ENCODE results near the gene GHRL.

Gene GHRL

DNA sequence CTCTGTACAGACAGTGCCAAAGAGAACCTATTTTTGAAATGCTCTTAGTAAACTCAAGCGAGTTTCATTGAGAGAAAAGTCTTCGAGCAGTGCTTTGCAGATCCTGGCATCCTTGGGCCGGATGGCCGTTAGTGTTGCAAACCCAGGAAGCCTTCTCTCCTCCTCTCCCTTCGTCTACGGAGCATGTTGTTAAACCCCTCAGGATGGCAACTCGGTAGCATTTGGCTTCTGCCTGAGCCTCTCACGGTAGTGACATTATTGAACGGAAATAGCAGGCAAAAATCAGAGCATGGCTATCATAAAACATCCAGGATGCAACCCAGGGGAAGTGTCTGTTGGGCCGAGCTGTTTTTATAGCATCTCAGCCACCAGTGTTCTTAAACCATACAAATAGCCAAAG lies 34.8 kb upstream of the GHRL start:
- no peak for DNase-seq (ENCODE audit: low read depth)

DNA sequence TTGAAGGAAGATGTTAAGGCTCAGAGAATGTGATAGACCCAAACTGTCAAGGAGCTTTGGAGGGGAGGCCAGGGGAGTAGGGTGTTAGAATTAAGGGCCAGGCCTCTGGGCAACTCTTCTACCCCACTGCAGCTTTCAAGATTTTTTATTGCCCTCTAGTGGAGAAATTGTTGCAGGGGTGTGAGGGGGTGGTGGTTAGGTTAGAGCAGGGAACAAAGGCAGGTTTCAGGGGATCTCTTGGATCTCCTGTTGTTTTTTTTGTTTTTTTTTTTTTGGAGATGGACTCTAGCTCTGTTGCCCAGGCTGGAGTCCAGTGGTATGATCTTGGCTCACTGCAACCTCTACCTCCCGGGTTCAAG lies 29.6 kb upstream of the GHRL start:
- no peak for DNase-seq (ENCODE audit: low read depth)

DNA sequence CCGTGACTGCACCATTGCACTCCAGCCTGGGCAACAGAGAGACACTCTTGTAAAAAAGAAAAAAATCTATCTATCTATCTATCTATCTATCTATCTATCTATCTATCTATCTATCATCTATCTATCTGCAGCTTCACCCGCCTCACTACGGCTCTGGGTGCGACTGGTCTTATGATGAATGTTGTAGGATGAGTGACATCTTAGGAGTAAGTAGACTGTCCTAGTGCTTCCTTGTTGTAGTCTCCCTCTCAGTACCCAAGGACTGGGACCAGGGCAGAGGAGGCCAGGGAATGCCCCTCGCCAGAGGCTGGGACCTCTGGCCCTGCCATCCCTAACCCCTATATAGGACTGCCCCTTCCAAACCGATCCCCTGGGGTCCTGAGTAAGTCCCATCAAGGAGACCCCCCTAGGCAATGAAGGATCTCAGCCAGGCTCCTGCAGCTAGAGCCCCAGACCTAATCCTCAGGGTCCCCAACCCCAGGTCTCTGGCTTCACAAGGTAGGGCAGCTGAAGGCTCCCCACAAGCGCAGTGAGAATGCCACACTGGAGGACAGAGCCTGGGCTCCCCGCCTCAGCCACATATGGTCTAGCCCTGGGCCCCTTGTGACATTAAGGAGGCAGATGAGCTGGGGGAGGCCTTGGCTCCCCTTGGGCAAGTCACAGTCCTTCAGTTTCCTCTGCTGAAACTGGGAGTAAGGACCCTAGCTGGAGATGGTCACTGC lies 29.0 kb upstream of the GHRL start:
- no peak for DNase-seq (ENCODE audit: low read depth)

DNA sequence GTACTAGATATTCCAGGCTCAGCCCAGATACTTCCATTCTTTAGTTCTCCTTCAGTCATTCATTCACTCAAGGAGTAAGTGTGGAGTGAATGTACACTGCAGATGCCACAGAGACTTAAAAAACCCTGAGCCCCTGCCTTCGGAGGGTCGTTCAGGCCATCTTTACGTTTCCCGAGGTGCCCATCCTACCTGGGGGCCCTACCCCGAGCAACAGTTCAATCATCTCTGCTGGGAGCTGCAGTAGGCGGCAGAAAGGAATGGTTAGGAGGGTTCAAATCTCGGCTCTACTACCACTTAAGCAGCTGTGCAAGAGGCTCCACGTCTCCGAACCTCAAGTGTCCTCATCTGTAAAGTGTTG lies 27.6 kb upstream of the GHRL start:
- no peak for DNase-seq (ENCODE audit: low read depth)

DNA sequence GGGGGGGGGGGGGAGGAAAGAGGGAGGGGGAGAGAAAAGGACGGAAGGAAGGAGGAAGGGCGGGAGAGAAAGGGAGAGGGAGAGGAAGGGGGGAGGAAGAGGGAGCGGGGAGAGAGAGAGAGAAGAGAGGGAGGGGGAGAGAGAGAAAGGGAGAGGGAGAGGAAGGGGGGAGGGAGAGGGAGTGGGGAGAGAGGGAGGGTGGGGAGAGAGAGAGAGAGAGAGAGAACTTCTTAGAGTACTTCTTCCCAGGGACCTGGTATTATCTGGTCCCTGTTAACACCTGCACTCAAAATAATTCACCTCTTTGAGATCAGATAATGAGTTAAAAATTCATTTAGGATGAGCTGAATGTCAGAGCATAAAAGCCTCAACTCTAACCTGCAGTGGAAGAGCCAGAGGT lies 27.1 kb upstream of the GHRL start:
- no peak for DNase-seq (ENCODE audit: low read depth)

DNA sequence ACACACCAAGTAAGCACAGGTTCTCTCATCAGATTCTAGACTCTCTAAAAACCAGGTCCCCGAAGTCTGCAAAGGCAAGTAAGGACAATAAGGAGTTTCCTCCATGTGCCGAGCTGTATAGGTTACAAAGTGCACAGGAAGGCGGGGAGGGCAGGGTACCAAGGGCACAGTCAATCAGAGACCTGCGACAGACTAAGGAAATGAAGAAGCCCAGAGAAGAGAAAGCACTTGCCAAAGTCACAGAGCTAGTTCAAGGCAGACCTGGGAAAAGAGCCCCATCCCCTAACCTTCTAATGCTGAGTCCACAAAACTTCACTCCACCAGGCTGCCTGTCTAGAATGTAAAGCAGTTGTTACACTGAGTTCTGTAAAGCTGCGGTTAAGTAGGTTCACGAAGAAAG lies 26.5 kb upstream of the GHRL start:
- DNase-seq (ENCODE audit: low read depth), result no peak

DNA sequence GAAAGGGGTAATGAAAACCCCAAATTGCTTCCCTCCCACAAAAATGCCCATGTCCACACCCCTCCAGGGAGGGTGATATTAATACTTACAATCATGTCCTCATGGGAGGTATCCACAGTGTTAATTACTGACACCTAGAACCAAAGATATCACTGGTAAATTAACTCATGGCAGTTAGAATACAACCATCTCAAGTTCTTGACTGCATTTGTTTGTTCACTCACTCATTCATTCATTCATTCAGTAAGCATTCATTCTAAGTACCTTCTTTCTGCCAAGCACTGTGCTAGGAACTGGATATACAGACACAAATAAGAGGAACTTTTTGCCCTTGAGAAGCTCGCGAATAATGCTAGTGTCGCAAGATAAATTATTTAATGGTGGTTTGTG lies 25.2 kb upstream of the GHRL start:
- no peak for DNase-seq (ENCODE audit: low read depth)

DNA sequence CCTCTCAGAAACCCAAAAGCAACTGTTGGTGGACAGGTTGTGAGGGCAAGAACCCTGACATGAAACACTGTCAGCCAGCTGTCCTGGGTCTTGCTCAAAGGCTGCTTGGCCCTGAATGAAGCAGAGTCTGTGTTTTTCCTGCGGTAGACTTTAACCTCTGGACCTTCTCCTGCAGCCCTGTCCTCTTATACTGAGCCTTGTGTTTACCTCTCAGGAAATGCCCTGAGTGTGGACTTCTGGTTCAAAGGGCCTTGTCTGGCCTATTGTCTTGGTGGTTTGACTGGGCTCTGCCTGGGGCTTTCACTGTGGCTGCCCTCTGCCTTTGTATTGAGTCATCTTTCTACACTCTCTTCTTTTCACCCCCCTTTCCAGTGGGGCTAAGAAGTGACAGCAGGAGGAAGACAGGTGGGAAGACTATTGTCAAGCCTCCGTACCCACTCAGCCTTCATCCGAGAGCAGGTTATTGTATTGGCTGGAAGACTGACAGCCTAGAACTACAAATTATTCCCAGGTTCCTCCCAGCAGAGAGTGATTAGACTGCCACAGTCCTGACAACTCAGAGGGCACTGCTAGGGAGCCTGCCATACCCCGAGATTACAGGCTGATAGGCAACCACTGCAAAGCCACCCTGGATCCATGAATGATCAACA lies 24.7 kb upstream of the GHRL start:
- no peak for DNase-seq (ENCODE audit: low read depth)

DNA sequence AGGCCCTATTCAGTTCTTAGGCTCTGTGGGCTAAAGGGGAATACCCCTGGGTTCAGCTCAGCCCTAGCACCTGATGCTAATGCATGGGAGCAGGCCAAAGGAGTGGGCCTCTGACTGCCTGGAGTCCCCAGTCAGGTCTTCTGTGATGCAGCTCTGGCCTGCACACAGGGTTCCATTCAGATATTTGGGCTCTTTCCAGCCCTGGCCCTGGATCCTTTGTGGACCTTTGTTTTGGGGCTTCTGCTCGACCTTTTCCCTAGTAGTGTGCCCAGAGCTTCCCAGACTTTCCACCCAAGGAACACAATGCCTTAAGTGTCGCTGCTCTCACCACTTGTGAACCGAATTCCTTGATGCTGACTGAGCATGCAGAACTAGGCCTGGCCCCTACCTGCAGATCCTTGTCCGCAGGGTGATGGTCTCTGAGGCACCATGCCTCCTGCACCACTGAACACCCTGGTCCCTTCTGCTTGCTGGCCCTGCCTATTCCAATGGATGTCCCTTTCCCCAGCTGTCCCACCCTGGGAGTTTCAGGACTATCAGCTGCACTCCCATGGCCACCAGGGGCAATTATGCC lies 23.1 kb upstream of the GHRL start:
- DNase-seq (ENCODE audit: low read depth), result no peak

DNA sequence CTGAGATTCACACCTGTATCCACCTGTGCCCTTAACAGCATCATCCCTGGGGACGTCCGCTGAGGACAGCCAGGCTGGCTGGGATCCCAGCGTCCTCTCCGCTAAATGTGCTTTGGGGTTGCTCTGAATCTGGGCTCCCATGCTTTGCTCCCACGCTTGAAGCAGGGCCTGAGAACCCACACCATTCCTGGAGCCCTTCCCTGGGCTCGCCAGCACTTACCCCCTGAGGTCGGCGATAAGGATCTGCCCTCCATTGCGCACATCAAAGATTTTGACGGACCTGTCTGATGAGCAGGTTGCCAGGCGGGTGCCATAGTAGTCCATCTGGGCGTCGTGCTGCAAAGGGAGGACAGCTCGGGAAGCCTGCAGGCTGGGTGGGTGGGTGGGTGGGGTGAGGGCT lies 22.4 kb upstream of the GHRL start:
- no peak for DNase-seq (ENCODE audit: low read depth)

DNA sequence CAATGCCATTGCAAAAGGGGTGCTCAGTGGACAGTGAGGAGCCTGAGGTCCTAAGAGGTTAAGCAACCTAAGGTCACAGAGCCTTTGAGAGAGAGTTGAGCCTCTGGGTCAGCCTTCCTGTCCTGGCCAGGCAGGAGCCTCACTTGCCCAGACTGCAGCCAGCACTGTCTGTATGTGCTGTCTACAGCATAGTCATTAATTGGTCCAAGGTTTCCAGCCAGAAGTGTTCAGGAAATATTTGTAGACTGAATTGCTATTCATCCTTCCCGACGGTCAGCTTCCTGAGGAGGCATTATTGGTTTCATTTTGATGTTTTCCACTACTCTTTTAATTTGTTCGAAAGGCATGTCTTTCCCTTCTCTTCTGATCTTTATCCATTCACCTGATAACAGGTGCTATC lies 20.1 kb upstream of the GHRL start:
- DNase-seq (ENCODE audit: low read depth), result no peak

DNA sequence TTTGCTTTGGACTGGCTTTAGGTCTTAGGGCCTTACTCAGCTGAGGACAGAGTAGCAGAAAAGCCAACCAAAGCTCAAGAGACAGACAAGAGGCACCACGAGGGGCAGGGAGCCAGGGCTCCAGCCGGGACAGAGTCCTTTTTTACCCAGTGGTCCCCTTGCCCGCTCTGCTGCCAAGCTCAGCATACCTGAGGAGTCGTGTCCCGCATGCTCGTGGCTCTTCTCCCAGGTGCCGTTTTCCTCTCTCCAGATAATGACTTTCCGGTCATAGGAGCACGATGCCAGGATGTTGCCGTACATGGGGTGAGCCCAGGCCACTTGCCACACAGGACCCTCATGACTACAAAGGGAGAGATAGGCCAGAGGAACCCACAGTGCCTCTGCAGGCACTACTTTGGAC lies 19.6 kb upstream of the GHRL start:
- DNase-seq (ENCODE audit: low read depth), result no peak

DNA sequence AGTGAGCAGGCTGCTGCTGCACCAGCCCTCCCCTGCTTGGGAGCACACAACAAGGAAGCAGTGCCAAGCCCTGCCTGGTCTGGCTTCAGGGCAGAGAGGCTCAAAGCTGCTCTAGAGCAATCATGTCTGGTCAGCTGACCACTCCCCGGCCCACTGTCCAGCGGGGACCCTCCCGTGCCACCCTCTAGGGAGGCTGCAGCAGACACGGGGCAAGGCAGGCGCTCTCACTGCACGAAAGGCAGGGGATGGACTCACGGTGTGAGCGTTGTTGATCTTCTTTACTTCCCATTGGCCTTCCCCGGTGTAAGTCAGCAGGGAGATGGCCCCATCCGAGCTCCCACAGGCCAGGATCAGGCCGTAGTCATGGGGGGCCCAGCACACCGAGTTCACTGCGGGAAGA lies 19.0 kb upstream of the GHRL start:
- no peak for DNase-seq (ENCODE audit: low read depth)

DNA sequence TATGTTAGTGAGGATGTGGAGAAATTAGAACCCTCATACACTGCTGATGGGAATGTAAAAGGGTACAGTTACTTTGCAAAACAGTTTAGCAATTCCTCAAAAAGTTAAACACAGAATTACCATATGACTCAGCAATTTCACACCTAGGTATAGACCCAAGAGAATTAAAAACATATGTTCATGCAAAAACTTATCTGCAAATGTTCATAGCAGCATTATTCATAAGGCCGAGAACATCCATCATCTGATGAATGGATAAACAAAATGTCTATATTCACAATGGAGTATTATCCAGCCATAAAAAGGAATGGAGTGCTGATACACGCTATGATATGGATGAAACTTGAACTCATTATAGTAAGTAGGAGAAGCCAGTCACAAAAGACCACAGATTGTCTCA lies 17.8 kb upstream of the GHRL start:
- no peak for DNase-seq (ENCODE audit: low read depth)

DNA sequence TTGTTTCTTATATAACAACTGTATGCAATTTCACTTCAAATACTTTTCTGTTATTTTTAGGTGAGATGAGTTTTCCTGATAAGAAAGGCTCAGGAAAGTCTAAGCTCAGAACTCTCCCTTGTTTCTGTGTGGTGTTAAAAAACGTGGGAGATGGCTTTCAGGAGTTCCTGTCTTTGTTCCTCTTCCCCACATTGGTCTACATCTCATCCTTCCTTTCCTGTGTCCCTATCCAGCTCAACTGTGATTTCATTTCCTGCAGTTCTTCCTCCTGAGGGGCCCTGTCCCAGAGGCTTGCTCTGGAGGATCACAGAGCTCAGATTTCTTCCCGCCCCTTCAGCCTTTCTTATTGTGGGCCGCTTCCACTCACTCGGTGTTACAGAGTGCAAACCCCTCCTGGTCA lies 17.0 kb upstream of the GHRL start:
- no peak for DNase-seq (ENCODE audit: low read depth)

DNA sequence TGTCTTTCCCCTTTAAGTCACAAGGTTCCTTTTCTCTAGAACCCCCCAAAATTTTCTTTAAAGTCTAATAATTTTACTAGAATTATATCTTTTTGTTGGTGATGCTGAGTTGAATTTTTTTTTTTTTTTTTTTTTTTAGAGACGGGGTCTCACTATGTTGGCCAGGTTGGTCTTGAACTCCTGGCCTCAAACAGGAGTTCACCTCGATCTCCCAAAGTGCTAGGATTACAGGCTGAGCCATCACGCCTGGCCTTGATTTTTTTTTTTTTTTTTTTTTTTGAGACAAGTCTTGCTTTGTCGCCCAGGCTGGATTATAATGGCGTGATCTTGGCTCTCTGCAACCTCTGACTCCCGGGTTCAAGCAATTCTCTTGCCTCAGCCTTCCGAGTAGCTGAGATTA lies 15.9 kb upstream of the GHRL start:
- no peak for DNase-seq (ENCODE audit: low read depth)

DNA sequence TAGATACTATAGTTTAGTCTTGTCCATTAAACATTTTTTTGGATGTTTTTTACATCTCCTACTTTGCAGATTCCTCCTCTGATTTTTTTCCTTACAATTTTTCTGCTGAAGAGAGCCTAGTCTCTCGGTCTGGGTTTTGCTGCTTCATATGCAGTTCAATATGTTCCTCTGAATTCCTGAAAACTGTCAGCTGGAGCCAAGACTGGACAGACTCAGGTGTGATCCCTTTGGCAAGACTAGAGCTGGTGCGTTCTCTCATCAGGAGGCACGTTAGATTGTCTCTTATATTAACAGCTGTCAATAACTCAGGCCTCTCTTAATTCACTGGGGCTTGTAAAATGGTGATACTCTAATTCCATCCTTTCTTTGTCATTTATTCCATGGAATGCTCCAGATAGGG lies 13.4 kb upstream of the GHRL start:
- DNase-seq (ENCODE audit: low read depth), result no peak

DNA sequence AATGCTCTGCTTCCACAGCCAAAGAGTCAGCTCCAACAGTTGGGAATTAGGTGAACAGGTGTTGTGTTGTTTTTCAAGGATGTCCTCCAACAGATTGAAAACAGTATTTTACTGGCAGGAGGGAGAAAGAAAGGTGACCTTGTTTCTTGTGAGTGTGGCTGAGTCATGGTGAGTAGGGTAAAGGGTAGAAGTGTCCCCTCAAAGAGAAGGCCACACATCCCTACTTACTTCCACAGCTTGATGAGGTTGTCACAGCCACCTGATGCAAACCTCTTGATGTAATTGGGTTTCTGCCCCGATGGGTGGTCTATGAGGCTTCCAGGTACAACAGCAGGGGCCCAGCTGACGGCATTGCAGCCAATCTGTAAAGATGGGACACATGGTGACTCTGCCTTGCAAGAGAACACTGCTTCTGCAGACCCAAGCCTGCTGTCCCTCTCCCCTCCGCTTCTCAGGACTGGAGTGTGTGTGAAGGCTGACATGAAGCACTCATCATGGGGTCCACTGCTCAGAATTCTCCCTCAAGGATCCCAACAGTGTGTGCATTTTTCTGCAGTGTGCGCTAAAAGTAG lies 12.7 kb upstream of the GHRL start:
- DNase-seq (ENCODE audit: low read depth), result no peak

DNA sequence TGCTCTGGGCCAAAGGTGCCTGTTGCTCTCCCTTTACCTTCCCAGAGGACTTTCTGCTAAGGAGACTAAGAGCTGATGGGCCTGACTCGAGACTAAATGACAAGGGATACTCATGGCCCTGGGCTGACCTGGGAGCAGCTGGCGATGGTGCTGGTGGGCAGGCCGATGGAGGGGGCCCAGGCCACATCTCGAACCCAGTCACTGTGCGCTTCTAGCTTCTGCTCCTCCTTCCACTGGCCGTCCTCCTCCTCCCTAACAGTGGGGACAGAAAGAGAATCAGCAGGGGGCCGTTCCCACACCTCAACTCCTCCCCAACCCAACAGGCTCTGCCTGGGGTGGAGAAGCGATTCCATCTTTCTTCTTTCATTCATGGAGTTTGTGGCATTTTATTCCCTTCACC lies 12.2 kb upstream of the GHRL start:
- no peak for DNase-seq (ENCODE audit: low read depth)

DNA sequence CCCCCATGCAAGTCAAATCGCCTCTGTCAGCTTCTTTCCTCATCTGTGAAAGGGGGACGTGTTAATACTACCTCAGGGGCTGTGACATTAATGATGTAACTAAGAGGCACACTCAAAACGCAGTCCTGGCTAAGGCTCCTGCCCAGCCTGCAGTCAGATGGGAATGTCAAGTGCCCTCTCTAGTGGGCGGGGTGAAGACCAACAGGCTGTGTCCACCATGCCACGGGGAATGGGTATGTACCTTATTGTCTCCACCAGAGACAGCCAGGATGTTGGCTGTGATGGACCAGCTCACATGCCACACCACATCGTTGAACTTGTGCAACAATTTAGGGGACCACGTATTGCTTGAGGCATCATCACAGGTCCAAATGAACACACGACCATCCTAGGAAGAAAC lies 11.0 kb upstream of the GHRL start:
- DNase-seq (ENCODE audit: low read depth), result no peak

DNA sequence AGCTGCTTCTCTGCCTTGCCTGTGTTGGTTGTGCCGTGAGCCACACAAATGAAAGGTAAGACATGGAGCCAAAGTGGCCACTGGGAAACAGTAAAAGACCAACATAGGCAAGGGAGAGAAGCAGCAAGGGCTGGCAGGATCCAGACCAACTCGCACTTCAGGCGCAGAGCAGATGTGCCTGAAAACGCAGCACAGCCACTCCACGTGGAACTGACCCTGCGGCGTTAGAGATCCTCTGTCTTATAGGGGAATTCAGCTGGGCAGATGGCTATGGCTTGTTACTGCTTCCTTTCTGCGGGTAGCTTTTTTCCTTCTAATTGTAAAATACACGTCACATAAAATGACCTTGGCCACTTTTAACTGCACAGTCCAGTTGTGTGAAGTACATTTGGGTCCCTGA lies 10.4 kb upstream of the GHRL start:
- no peak for DNase-seq (ENCODE audit: low read depth)

DNA sequence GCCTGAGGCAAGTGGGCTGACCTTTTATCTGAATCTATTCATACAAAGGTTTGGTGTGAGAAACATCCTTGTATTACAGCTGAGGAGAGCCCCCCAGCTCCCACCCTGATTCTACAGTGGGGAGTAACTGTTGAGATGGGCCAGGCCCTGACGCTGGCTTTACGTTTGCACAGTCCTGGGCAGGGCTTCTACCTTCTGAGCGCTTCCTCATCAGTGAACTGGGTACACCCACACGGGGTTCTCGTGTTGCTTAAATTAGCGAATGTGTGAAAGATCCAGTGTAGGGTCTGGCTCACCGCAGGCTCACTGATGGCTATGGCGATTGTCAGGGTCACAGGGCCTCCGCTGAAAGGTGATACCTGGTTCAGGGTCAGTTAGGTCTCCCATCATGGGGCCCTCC lies 7.3 kb upstream of the GHRL start:
- no peak for DNase-seq (ENCODE audit: low read depth)

DNA sequence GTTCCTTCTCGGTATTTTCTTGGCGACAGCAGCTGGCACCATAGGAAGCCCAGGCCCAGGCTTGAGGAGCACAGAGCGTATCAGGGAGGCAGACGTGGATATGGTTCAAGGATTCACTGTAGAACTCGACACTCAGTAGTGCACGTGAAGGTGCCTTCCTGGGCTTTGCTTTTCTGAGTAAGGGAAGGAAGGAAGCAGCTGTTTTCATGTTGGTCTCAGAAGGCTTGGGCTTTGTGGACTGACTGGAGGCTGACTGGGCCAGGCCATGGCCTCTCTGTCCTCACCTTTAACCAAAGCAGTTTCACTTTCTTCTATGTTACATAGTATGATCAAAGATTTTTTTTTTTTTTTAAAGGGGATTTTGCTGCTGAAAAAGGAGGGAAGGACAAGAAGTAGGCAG lies 6.9 kb upstream of the GHRL start:
- no peak for DNase-seq (ENCODE audit: low read depth)

DNA sequence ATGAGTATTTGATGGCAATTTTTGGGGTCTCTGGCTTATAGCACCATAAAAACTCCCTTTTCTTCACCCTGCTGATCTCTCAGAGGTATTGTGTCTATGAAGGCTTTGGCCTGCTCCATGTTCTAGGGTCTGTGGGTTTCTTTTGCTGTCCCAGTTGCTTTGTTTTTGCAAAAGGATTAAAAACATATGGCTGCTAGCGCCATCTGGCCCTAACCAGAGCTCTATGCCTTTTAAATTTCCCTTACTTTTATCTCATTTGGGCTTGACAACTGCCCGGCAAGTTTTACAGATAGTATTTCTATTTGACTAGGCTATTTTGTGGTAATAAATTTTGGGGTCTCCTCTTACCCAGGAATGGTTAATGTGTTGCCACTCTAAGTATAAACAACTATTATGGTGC lies 6.4 kb upstream of the GHRL start:
- no peak for DNase-seq (ENCODE audit: low read depth)
